ENCODE data around the gene CHTF18.

DNA sequence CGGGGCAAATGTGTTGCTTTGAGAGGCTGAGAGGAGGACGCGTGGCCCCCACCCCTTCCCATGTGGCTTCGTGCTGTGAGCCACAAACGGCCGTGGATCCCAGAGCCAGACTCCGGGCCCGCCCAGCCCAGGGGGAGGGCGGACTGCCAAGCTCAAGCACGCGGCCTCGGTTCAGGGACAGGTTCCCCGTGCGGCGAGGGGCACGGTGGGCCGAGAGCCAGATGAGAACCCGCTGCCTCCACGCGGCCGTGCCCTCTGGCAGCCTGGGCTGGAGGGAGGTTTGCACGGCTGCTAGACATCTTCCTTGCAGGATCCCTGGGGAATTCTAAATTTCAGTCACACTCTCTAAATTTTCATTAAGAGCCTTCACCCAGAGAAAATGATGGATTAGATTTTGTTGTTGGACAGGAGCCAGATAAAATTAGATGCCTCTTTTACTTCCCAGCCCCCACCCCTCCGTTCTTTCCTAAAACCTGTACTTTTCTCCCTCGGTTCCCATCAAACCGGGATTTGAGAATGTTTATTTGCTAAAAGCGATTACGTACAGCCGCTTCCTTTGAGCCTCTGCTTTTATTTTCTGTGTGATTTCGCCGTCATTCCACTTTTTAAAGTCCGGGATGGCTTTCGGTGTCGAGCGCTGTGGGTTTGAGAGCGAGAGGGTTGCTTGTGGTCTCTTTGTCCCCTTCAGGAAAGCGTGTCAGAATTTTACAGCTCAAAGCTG, 37.1 kb downstream of the CHTF18 start:
- TF ChIP-seq, protein P1, sequence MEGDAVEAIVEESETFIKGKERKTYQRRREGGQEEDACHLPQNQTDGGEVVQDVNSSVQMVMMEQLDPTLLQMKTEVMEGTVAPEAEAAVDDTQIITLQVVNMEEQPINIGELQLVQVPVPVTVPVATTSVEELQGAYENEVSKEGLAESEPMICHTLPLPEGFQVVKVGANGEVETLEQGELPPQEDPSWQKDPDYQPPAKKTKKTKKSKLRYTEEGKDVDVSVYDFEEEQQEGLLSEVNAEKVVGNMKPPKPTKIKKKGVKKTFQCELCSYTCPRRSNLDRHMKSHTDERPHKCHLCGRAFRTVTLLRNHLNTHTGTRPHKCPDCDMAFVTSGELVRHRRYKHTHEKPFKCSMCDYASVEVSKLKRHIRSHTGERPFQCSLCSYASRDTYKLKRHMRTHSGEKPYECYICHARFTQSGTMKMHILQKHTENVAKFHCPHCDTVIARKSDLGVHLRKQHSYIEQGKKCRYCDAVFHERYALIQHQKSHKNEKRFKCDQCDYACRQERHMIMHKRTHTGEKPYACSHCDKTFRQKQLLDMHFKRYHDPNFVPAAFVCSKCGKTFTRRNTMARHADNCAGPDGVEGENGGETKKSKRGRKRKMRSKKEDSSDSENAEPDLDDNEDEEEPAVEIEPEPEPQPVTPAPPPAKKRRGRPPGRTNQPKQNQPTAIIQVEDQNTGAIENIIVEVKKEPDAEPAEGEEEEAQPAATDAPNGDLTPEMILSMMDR (conservative IDR thresholded peaks at IDR 0.05; ENCODE audit: low read length), result no peak
- no peak for TF ChIP-seq EZH2phosphoT487 (IDR thresholded peaks at IDR 0.05; ENCODE audit: borderline replicate concordance, low read depth, low read length)

Data from OCI-LY7 (cell line).